Activated naive CD4-positive, alpha-beta T cell treated with anti-CD3 and anti-CD28 coated beads for 36 hours (primary cell): ENCODE measurements around the gene SENP8. TPM values are rescaled to one million over a fixed set of nuclear protein-coding genes. Genes with fewer than 3 reads are reported as not detected.

Source experiments
- CTCF ChIA-PET: fragments of 350-600 bp; sonication (Branson Sonifier 250); formaldehyde crosslinking; loops from one replicate; lab custom pipeline; 2021; ENCODE audit warnings: antibody characterized with exemption; lab: Charles Lee
- DNase-seq: peaks from one replicate; pipeline ENCODE4 v3.0.0-alpha.2; 2020
- H3K27ac Mint-ChIP-seq: one replicate; pipeline ENCODE4 v1.8.0; 2021; ENCODE audit warnings: mild to moderate bottlenecking, mixed read lengths
- H3K27me3 Mint-ChIP-seq: one replicate; pipeline ENCODE4 v1.8.0; 2021; ENCODE audit warnings: low read depth, mixed read lengths
- H3K36me3 Mint-ChIP-seq: one replicate; pipeline ENCODE4 v1.8.0; 2021; ENCODE audit warnings: low read depth, mixed read lengths
- H3K4me1 Mint-ChIP-seq: one replicate; pipeline ENCODE4 v1.8.0; 2021; ENCODE audit warnings: low read depth, mixed read lengths
- H3K4me3 Mint-ChIP-seq: one replicate; pipeline ENCODE4 v1.8.0; 2021; ENCODE audit warnings: mild to moderate bottlenecking, moderate library complexity, mixed read lengths
- H3K9me3 Mint-ChIP-seq: one replicate; pipeline ENCODE4 v1.8.0; 2021; ENCODE audit warnings: mixed read lengths
- intact Hi-C: fragments of 100-400 bp; cut with micrococcal nuclease; formaldehyde crosslinking; loops from one replicate; pipeline ENCODE4 v1.15.1; 2023
- total RNA-seq, 2 experiments: library from RNA; stranded (reverse); gene quantifications; one replicate each; pipeline ENCODE4 v1.2.3, GENCODE V29; 2021

Gene SENP8
- total RNA-seq, 2 experiments from 2014 or later: 2.0 TPM

DNA sequence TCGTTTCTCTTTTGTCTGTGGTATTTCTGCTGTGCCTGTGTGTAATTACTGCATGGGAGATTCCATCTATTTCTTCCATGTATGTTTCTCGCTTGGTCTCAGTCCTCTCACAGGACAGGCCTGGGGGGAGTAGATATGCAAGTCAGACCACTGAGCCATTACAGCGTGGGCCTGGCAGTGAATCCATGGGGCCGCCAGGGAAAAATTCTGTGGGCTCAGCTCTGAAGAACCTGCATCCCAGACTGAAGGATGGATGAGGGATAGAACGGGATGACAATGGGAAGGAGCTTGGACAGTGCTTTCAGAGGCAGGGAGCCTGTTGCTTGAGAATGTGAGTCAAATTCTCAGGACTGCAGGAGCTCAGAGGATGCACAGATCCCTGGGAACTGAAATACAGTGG lies 54.6 kb downstream of the SENP8 start:
- CTCF ChIA-PET: interaction anchor here (0.5 kb wide), 1 partner anchor 334 kb away, joined by 5 read pairs; no protein-coding TSS in a partner anchor
- no peaks in the 10 kb centered on the region for H3K27me3 Mint-ChIP-seq
- H3K27ac Mint-ChIP-seq: no peak overlapping the region
- no peaks in the 10 kb centered on the region for H3K4me1 Mint-ChIP-seq
- no peak overlapping the region for H3K4me3 Mint-ChIP-seq
- intact Hi-C loops: no loop called here
- no peaks in the 10 kb centered on the region for H3K36me3 Mint-ChIP-seq
- no peaks in the 10 kb centered on the region for H3K9me3 Mint-ChIP-seq
- DNase-seq: no peak

DNA sequence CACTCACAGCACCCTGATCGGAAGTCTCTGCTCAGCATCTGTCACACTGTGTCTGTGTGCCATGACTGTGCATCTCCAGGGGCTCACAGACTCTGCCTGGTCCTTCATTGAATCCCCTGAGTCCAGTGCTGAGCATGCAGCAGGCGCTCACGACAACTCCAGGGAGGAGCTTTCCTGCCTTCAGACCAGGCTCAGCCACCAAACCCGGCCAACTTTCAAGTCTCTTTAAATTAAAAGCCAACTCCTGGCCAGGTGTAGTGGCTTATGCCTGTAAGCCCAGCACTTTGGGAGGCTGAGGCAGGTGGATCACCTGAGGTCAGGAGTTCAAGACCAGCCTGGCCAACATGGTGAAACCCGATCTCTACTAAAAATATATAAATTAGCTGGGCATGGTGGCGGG lies 55.2 kb downstream of the SENP8 start:
- no peak for DNase-seq
- CTCF ChIA-PET: interaction anchor here (0.5 kb wide), 1 partner anchor 334 kb away, joined by 5 read pairs; no protein-coding TSS in a partner anchor
- Mint-ChIP-seq H3K4me3 (no peak overlapping the region), H3K9me3 (no peaks in the 10 kb centered on the region), H3K27me3 (no peaks in the 10 kb centered on the region), H3K36me3 (no peaks in the 10 kb centered on the region), H3K4me1 (no peaks in the 10 kb centered on the region), H3K27ac (no peak overlapping the region)
- intact Hi-C loops: no loop called here

DNA sequence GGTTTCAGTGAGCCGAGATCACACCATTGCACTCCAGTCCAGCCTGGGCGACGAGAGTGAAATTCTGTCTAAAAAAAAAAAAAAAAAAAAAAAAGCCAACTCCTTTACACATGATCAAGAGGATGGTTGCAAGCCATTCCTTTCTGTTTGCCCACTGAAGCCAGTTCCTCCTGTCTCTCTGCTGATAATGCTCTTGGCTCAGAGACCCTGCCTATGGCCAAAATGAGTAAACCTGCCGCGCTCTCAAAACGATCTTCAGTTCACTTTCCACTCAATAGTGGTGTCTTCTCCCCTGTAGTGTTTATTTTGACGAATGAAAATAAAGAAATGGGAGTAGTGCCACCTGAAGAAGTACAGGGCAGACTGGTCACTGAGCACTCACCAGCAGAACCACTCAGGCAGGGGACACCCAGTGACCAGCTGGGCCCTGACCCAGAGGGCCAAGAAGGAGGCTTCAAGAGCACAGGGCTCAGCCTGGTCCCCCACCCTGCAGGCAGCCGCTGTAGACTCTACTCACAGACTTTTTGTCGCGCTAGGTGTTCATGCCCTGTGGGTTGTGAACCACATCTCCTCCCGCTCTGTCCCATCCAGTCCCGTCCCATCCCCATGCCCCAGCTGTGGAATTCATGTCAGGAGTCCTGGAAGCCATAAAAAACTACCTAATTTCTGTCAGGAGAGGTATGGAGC lies 55.8 kb downstream of the SENP8 start:
- Mint-ChIP-seq H3K27ac (no peak overlapping the region), H3K4me1 (no peaks in the 10 kb centered on the region), H3K4me3 (no peak overlapping the region), H3K27me3 (no peaks in the 10 kb centered on the region), H3K36me3 (no peaks in the 10 kb centered on the region), H3K9me3 (no peaks in the 10 kb centered on the region)
- CTCF ChIA-PET: no interaction called here
- no peak for DNase-seq
- intact Hi-C loops: no loop called here

DNA sequence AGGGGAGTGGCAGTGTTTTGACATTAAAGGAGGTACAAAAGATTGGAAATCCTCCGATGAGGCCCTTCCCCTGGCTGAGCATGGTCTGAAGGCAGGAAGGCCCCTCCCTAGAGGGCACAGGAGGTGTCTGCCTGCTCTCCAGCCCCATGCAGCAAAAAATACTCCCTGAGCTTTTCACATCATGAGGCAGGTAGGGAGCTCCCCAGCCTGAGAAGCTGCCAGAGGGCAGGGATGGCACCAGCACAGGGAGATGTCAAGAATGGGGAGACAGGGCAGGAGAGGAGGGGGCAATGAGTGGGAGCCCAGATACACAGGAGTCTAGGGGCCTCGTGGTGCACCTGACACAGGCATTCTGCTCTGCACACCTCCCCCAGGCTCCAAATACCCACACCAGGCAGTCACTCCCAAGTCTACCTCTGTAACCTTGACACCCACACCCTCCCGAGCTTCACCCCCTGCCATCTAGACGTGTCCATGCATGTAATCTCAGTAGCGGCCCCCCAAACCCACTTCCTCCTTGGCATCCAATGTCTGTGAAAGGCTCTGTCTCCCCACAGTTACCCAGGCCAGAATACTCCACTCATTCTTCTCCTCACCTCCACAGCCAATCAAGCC lies 56.5 kb downstream of the SENP8 start:
- intact Hi-C loops: no loop called here
- CTCF ChIA-PET: no interaction called here
- Mint-ChIP-seq H3K36me3 (no peaks in the 10 kb centered on the region), H3K9me3 (no peaks in the 10 kb centered on the region), H3K4me3 (no peak overlapping the region), H3K4me1 (no peaks in the 10 kb centered on the region), H3K27ac (no peak overlapping the region), H3K27me3 (no peaks in the 10 kb centered on the region)
- DNase-seq: no peak

DNA sequence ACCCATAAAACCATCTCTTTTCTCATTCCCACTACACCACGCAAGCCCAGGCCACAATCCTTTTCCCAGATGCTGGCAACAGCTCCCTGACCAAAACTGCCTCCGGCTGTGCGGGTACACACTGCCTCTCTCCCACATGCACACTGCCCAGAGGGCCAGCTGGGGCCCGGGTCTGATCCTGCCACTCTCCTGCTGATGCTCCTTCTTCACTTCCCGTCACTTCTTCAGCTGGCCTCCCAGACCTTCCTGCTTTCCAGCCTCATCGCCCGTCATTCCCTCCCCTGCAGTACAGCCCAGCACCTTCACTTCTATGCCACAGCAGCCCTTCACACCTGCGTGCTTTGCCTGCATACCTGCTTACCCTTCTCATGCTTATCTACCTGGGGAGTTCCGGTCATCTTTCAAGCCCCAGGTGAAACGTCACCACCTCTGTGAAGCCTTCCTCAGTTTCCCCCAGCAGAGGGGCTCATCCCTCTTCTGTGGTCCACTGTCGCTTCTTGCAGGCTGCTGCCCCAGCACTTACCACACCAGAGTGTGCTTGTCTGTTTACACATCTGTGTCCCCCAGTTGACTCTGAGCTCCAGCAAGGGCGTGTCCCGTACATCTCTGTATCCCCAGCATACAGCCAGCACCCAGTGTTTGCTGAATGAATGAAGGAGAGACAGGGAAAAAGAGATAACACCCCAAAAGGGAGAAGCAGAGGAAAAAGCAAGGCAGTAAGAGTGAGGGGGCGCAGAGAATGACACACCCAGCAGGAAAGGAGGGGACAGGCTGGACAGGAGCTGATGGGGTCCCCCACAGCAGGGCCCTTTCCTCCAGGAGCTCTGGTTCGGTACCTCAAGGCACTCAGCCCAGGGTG lies 57.2 kb downstream of the SENP8 start:
- Mint-ChIP-seq H3K4me1 (no peaks in the 10 kb centered on the region), H3K27ac (no peak overlapping the region), H3K9me3 (no peaks in the 10 kb centered on the region), H3K36me3 (no peaks in the 10 kb centered on the region), H3K4me3 (no peak overlapping the region), H3K27me3 (no peaks in the 10 kb centered on the region)
- intact Hi-C loops: no loop called here
- DNase-seq: no peak
- CTCF ChIA-PET: no interaction called here

DNA sequence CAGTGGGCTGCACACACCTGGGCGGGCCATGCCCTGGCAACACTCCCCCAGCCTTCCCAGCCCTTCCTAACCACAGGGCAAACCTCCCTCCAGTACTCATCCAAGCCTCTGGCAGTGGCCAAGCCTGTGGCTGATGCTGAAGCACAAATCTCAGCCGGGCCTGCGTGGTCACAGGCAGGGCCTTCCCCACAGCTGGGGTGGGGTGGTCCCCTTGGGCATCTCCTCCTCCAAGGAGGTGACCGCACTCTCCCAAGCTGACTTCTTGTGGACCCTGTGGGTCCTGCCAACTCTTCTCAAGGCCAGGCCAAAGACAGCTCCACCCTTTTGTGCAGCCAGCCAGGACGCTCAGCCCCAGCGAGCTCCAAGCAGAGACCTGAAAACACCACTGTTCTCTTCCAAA lies 58.0 kb downstream of the SENP8 start:
- CTCF ChIA-PET: interaction anchor here (1.4 kb wide), 1 partner anchor 20 kb away, joined by 3 read pairs; no protein-coding TSS in a partner anchor
- no peaks in the 10 kb centered on the region for H3K4me1 Mint-ChIP-seq
- no peak overlapping the region for H3K4me3 Mint-ChIP-seq
- no peaks in the 10 kb centered on the region for H3K9me3 Mint-ChIP-seq
- intact Hi-C loops: no loop called here
- H3K27me3 Mint-ChIP-seq: peaks cover 5% of the 10 kb centered on the region
- DNase-seq: no peak
- H3K36me3 Mint-ChIP-seq: no peaks in the 10 kb centered on the region
- H3K27ac Mint-ChIP-seq: no peak overlapping the region

DNA sequence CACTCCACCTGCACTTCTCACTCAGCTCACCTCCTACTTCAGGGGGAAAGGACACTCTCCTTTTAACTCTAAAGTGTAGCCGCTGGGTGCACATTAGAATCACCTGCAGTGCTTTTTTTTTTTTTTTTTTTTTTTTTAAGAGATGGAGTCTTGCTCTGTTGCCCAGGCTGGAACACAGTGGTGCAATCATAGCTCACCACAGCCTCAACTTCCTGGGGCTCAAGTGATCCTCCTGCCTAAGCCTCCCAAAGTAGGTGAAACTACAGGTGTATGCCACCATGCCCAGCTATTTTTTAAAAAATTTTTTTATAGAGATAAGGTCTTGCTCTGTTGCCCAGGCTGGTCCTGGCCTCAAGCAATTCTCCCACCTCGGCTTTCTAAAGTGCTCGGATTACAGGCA lies 58.5 kb downstream of the SENP8 start:
- Mint-ChIP-seq H3K27ac (no peak overlapping the region), H3K27me3 (peaks cover 11% of the 10 kb centered on the region), H3K4me3 (no peak overlapping the region), H3K36me3 (no peaks in the 10 kb centered on the region), H3K9me3 (no peaks in the 10 kb centered on the region), H3K4me1 (no peaks in the 10 kb centered on the region)
- CTCF ChIA-PET: interaction anchor here (1.4 kb wide), 1 partner anchor 21 kb away, joined by 3 read pairs; no protein-coding TSS in a partner anchor
- no peak for DNase-seq
- intact Hi-C loops: no loop called here

DNA sequence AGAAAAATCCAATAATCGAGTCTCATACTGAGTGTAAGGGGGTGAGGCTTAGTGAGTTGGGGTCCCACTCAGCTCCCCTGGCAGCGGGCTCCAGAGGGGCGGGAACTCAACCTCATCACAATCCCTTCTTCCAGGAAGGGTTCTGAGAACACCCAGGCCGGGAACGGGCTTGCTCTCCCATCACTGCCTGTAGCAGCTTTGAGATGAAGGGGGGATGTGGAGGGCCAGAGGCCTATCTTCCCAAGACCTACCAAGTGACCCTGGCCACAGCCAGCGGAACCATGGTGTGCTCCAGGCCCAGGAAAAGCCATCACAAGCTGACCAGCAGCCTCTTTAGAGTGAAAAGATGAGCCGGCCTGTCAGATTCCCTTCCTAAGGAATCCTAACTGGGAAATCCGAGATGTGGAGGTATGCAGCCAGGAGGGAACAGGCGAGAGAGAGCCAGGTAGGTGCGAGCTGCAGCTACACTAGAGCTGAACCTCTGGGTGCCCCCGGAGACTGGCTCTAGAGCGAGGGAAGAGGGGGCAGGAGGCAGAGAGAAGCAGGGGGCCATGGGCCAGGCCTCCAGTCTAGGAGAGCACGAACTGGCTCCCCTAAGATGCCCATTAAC lies 60.9 kb downstream of the SENP8 start:
- DNase-seq: no peak
- Mint-ChIP-seq H3K36me3 (no peaks in the 10 kb centered on the region), H3K27me3 (peaks cover 24% of the 10 kb centered on the region), H3K4me3 (no peak overlapping the region), H3K4me1 (no peaks in the 10 kb centered on the region), H3K27ac (no peak overlapping the region), H3K9me3 (no peaks in the 10 kb centered on the region)
- CTCF ChIA-PET: no interaction called here
- intact Hi-C loops: no loop called here

DNA sequence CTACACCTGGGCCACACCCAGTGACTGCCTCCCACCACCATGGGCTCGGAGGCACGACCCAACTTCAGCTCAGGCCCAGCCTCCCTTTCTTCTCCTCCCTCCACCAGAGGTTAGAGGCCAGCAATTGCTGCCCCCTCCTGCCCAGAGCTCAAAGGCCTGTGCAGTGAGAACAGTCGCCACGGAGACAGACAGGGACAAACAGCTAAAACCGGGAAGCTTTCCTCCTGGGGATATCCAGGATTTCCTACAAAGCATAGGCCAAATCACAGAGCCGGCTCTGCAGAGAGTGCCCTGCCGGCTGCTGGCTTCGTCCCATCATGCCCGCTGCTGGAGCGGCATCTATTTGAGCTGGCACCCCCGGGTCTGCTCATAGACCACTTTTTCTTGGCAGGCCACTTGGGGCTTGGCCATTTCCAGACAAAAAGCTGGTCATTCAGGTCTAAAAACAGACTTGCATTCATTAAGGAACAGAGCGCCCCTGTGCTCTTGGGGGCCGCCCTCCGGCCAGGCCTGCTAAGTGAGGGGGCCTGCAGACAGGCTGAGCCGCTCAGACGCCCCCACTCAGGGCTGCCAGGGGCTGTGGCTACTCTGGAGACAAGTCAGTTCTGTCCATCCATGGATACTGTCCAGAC lies 61.9 kb downstream of the SENP8 start:
- CTCF ChIA-PET: no interaction called here
- Mint-ChIP-seq H3K9me3 (no peaks in the 10 kb centered on the region), H3K4me1 (no peaks in the 10 kb centered on the region), H3K4me3 (no peak overlapping the region), H3K36me3 (no peaks in the 10 kb centered on the region), H3K27ac (no peak overlapping the region), H3K27me3 (peaks cover 28% of the 10 kb centered on the region)
- intact Hi-C loops: no loop called here
- DNase-seq: no peak

DNA sequence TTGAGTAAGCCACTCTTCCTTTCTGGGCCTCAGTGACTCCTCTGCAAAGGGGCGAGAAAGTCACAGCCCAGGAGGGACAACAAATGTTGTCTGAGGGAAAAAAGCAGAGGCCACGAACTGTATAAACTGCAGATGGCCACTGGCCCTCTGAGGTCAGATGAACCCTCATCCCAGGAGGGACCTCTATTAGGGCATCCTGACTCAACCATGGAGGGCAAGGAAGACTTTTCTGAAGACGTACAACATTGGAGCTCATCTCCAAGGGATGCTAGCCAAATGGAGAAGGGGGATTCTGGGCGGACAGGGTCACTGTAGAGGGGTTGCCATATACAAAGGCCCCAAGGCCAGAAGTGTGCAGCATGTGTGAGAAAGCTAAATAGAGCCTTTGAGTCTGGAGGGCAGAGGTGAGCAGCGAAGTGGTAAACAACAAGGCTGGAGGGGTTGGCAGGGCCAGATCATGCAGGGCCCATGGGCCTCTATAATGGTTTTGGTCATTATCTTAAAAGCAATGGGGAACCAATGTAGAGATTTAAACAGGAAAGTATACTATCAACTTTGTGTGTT lies 62.6 kb downstream of the SENP8 start:
- peaks cover 32% of the 10 kb centered on the region for H3K27me3 Mint-ChIP-seq
- H3K4me1 Mint-ChIP-seq: no peaks in the 10 kb centered on the region
- intact Hi-C loops: no loop called here
- H3K4me3 Mint-ChIP-seq: no peak overlapping the region
- no peaks in the 10 kb centered on the region for H3K36me3 Mint-ChIP-seq
- no peak overlapping the region for H3K27ac Mint-ChIP-seq
- DNase-seq: no peak
- CTCF ChIA-PET: no interaction called here
- no peaks in the 10 kb centered on the region for H3K9me3 Mint-ChIP-seq

DNA sequence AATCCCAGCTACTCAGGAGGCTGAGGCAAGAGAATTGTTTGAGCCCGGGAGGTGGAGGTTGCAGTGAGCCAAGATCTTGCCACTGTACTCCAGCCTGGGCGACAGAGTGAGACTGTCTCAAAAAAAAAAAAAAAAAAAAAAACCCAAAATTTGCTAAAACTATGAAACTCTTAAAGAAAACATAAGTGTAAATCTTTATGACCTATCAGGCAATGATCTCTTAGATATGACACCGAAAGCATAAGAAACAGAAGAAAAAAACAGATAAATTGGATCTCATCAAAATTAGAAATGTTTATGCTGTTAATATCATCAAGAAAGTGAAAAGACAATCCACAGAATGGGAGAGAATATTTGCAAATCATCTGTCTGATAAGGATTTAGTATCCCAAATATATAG lies 64.0 kb downstream of the SENP8 start:
- Mint-ChIP-seq H3K27me3 (peaks cover 32% of the 10 kb centered on the region), H3K27ac (no peak overlapping the region), H3K36me3 (no peaks in the 10 kb centered on the region), H3K4me1 (no peaks in the 10 kb centered on the region), H3K4me3 (no peak overlapping the region), H3K9me3 (no peaks in the 10 kb centered on the region)
- intact Hi-C loops: no loop called here
- no peak for DNase-seq
- CTCF ChIA-PET: interaction anchor here (0.6 kb wide), 1 partner anchor 34 kb away, joined by 3 read pairs; no protein-coding TSS in a partner anchor
